GM13976 (cell line): ENCODE measurements around the gene SLC9A6.
"Not testable (repeated sequence)": the region's sequence is repeated elsewhere in the genome, so short reads cannot be mapped to it uniquely, and the experiment has no call there.

Experiments
- DNase-seq: peaks from one replicate; pipeline ENCODE4 v3.0.0; 2012; ENCODE audit warnings: low spot score
- in situ Hi-C: fragments of 300-500 bp; cut with MboI; formaldehyde crosslinking; loops from one replicate; pipeline ENCODE4 v1.12.0; 2022; ENCODE audit warnings: low sequenced_read_pairs, mixed read lengths, inconsistent platforms; ENCODE audit not compliant: unreplicated experiment
- TF ChIP-seq, protein P1 (sequence below): IDR thresholded peaks from 2 replicates; pipeline ENCODE4 v1.5.1; 2012; ENCODE audit warnings: borderline replicate concordance, mild to moderate bottlenecking; ENCODE audit not compliant: insufficient read depth; ENCODE audit errors: extremely low read depth, missing control alignments, control extremely low read depth

SLC9A6 gene

DNA sequence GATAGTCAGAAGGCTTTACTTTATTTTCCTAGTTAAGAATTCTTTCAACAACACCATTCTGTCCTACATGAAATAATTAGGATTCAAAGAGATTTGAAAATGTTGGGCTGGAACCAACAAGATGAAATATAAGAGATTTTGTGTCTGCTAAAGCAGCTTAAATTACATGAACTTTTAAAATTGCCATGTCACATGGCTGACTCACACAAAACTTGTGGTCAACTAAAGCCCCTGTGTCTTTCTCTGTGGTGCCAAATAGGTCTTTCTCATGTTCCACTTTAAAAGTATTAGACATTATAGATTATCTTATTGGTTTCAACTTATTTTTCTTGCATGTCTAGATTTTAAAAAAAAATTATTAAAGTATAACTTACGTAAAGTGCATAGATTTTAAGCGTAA lies 101.3 kb downstream of the SLC9A6 start:
- TF ChIP-seq, protein P1, sequence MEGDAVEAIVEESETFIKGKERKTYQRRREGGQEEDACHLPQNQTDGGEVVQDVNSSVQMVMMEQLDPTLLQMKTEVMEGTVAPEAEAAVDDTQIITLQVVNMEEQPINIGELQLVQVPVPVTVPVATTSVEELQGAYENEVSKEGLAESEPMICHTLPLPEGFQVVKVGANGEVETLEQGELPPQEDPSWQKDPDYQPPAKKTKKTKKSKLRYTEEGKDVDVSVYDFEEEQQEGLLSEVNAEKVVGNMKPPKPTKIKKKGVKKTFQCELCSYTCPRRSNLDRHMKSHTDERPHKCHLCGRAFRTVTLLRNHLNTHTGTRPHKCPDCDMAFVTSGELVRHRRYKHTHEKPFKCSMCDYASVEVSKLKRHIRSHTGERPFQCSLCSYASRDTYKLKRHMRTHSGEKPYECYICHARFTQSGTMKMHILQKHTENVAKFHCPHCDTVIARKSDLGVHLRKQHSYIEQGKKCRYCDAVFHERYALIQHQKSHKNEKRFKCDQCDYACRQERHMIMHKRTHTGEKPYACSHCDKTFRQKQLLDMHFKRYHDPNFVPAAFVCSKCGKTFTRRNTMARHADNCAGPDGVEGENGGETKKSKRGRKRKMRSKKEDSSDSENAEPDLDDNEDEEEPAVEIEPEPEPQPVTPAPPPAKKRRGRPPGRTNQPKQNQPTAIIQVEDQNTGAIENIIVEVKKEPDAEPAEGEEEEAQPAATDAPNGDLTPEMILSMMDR: no peak
- in situ Hi-C loops: no loop called here
- no peak for DNase-seq

DNA sequence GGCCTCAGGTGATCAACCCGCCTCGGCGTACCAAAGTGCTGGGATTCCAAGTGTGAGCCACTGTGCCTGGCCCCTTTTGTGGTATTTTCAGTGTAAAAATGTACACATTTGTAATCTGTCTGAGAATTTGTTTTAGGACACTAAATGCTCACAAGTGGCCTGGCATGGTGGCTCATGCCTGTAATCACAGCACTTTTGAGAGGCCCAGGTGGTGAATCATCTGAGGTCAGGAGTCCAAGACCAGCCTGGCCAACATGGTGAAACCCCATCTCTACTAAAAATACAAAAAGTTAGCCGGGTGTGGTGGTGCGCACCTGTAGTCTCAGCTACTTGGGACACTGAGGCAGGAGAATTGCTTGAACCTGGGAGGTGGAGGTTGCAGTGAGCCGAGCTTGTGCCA lies 106.7 kb downstream of the SLC9A6 start:
- DNase-seq, in situ Hi-C loops: not testable (repeated sequence)

DNA sequence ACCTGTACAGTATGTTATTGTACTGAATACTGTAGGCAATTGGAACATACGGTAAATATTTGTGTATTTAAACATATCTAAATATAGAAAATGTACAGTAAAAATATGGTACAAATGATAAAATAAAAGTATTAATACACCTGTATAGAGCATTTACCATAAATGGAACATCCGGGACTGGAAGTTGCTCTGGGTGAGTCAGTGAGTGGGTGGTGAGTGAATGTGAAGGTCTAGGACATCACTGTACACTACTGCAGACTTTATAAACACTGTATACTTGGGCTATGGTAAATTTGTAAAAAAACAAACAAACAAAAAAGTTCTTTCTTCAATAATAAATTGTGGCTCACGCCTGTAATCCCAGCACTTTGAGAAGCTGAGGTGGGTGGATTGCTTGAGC lies 109.7 kb downstream of the SLC9A6 start:
- in situ Hi-C loops: no loop called here
- TF ChIP-seq, protein P1: no peak
- DNase-seq: no peak
